ENCODE results near the gene ACO2.

The ACO2 gene

DNA sequence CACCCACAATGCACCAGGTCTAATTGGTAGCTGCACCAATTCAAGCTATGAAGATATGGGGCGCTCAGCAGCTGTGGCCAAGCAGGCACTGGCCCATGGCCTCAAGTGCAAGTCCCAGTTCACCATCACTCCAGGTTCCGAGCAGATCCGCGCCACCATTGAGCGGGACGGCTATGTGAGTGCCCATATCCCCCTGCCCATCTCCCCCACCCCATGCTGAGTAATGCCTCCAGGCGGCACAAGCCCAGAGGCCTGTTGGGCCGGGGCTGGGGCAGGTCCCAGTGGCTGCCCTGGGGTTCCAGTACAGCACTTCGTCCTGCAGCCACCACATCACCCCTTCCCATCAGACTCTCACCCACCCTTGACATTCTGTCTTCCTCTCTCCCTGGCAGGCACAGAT lies 53.9 kb downstream of the ACO2 start:
- Histone ChIP-seq H3K9me3 (ENCODE audit: severe bottlenecking) (no peaks in the 10 kb centered on the region), H3K36me3 (ENCODE audit: low read depth) (peaks cover 59% of the 10 kb centered on the region), H3K27me3 (ENCODE audit: insufficient read depth, poor library complexity, severe bottlenecking) (no peaks in the 10 kb centered on the region), H3K4me3 (ENCODE audit: severe bottlenecking) (no peak overlapping the region), H3K27ac (ENCODE audit: poor library complexity, severe bottlenecking) (no peak overlapping the region), H3K4me1 (ENCODE audit: insufficient read depth, poor library complexity, severe bottlenecking) (no peaks in the 10 kb centered on the region)
- TF ChIP-seq, protein P1, sequence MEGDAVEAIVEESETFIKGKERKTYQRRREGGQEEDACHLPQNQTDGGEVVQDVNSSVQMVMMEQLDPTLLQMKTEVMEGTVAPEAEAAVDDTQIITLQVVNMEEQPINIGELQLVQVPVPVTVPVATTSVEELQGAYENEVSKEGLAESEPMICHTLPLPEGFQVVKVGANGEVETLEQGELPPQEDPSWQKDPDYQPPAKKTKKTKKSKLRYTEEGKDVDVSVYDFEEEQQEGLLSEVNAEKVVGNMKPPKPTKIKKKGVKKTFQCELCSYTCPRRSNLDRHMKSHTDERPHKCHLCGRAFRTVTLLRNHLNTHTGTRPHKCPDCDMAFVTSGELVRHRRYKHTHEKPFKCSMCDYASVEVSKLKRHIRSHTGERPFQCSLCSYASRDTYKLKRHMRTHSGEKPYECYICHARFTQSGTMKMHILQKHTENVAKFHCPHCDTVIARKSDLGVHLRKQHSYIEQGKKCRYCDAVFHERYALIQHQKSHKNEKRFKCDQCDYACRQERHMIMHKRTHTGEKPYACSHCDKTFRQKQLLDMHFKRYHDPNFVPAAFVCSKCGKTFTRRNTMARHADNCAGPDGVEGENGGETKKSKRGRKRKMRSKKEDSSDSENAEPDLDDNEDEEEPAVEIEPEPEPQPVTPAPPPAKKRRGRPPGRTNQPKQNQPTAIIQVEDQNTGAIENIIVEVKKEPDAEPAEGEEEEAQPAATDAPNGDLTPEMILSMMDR (IDR thresholded peaks at IDR 0.05; ENCODE audit: poor library complexity, severe bottlenecking): no peak
- ATAC-seq (ENCODE audit: low read depth): no peak
- no peak for DNase-seq (ENCODE audit: low spot score)

DNA sequence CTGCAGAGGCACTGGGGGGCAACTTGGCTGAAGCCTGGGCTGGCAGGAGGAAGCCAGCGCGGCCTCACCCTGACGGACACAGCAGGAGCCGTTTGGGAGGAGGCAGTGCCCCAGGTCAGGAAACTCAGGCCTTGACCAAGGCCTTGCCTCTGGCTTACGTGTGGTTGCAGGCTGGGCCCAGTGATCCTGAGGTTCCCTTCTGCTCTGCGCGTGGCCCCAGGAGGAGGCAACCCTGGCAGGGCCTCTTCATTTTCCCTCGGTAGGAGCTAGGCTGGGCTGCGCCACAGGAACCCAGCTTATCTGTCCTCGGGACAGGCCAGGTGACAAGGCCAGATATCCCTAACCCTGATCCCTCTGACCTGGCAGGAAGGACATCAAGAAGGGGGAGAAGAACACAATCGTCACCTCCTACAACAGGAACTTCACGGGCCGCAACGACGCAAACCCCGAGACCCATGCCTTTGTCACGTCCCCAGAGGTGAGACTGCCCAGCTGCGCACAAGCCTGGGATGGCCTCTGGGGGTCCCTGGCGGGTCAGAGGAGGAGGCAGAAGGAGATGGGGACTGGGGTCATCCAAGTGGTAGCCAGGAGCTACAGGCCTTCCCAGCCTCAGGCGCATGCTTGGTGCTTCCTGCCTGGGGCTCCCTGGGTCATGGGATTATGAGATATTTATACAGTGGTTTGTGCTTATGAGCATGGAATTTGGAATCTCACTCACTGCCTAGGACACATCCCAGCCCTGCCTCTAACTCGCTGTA lies 54.7 kb downstream of the ACO2 start:
- no peak overlapping the region for H3K4me3 ChIP-seq (ENCODE audit: severe bottlenecking)
- no peaks in the 10 kb centered on the region for H3K9me3 ChIP-seq (ENCODE audit: severe bottlenecking)
- no peaks in the 10 kb centered on the region for H3K27me3 ChIP-seq (ENCODE audit: insufficient read depth, poor library complexity, severe bottlenecking)
- no peak overlapping the region for H3K27ac ChIP-seq (ENCODE audit: poor library complexity, severe bottlenecking)
- ATAC-seq (ENCODE audit: low read depth): no peak
- H3K4me1 ChIP-seq (ENCODE audit: insufficient read depth, poor library complexity, severe bottlenecking): no peaks in the 10 kb centered on the region
- TF ChIP-seq, protein P1 (IDR thresholded peaks at IDR 0.05; ENCODE audit: poor library complexity, severe bottlenecking): no peak
- peaks cover 57% of the 10 kb centered on the region for H3K36me3 ChIP-seq (ENCODE audit: low read depth)
- no peak for DNase-seq (ENCODE audit: low spot score)

GRCh38 chr22:41524251-41524661 lies 55.3 kb downstream of the ACO2 start:
- DNase-seq (ENCODE audit: low spot score): no peak
- H3K27ac ChIP-seq (ENCODE audit: poor library complexity, severe bottlenecking): no peak overlapping the region

GRCh38 chr22:41524809-41525449 lies 56.0 kb downstream of the ACO2 start:
- H3K4me1 ChIP-seq (ENCODE audit: insufficient read depth, poor library complexity, severe bottlenecking): no peaks in the 10 kb centered on the region
- H3K27me3 ChIP-seq (ENCODE audit: insufficient read depth, poor library complexity, severe bottlenecking): no peaks in the 10 kb centered on the region
- TF ChIP-seq, protein P1 (IDR thresholded peaks at IDR 0.05; ENCODE audit: poor library complexity, severe bottlenecking): no peak
- ATAC-seq (ENCODE audit: low read depth) (no peak), DNase-seq (ENCODE audit: low spot score) (no peak)
- no peaks in the 10 kb centered on the region for H3K9me3 ChIP-seq (ENCODE audit: severe bottlenecking)
- H3K36me3 ChIP-seq (ENCODE audit: low read depth): peaks cover 61% of the 10 kb centered on the region
- H3K27ac ChIP-seq (ENCODE audit: poor library complexity, severe bottlenecking): no peak overlapping the region
- H3K4me3 ChIP-seq (ENCODE audit: severe bottlenecking): no peak overlapping the region

More at GRCh38 chr22:41524251-41524661, 55.3 kb downstream of the ACO2 start:
- Histone ChIP-seq H3K4me1 (ENCODE audit: insufficient read depth, poor library complexity, severe bottlenecking) (no peaks in the 10 kb centered on the region), H3K27me3 (ENCODE audit: insufficient read depth, poor library complexity, severe bottlenecking) (no peaks in the 10 kb centered on the region), H3K36me3 (ENCODE audit: low read depth) (peaks cover 62% of the 10 kb centered on the region), H3K9me3 (ENCODE audit: severe bottlenecking) (no peaks in the 10 kb centered on the region), H3K4me3 (ENCODE audit: severe bottlenecking) (no peak overlapping the region)
- TF ChIP-seq, protein P1 (IDR thresholded peaks at IDR 0.05; ENCODE audit: poor library complexity, severe bottlenecking): no peak
- no peak for ATAC-seq (ENCODE audit: low read depth)
